Tibial nerve (tissue), 4 donors: ENCODE measurements around the gene SLC2A4RG. TPM values are rescaled to one million over a fixed set of nuclear protein-coding genes. Genes with fewer than 3 reads are reported as not detected.
A peak's percentile ranks its signal among the peaks of the same experiment; 100 is the strongest.

Experiments
- DNase-seq, 2 donors: peaks; one replicate each; pipeline ENCODE4 v3.0.0-alpha.2; 2019; ENCODE audit warnings: low spot score in 2 of 2
- H3K27ac ChIP-seq, 4 donors: fragments of 200-600 bp; sonication (generic) in 3 of 4; one replicate each; pipeline ENCODE4 v1.5.1; 2017 to 2019; ENCODE audit warnings: mild to moderate bottlenecking in 1 of 4
- H3K27me3 ChIP-seq, 2 donors: fragments of 200-600 bp; sonication (generic) in 1 of 2; one replicate each; pipeline versions ENCODE4 v1.5.1 to v1.6.0; 2017 to 2019
- H3K36me3 ChIP-seq, 3 donors: fragments of 200-600 bp; sonication (generic); one replicate each; pipeline ENCODE4 v1.5.1; 2018 to 2019
- H3K4me1 ChIP-seq, 4 donors: fragments of 200-600 bp; sonication (generic) in 3 of 4; one replicate each; pipeline ENCODE4 v1.5.1; 2017 to 2019
- H3K4me3 ChIP-seq, 4 donors: fragments of 200-600 bp; sonication (generic) in 3 of 4; one replicate each; pipeline ENCODE4 v1.5.1; 2017 to 2019; ENCODE audit warnings: mild to moderate bottlenecking in 1 of 4, moderate library complexity in 1 of 4
- H3K9me3 ChIP-seq, 4 donors: fragments of 200-600 bp; sonication (generic) in 3 of 4; one replicate each; pipeline ENCODE4 v1.5.1; 2017 to 2019
- CTCF ChIP-seq, 5 experiments: fragments of 200-600 bp in 3 of 5; fragments of 450-650 bp in 2 of 5; sonication (generic) in 3 of 5; IDR thresholded peaks; one replicate each; pipeline ENCODE4 v1.5.1; 2016 to 2019; ENCODE audit warnings: antibody characterized with exemption in 5 of 5, mild to moderate bottlenecking in 3 of 5, moderate library complexity in 2 of 5
- EP300 ChIP-seq, 2 donors: sonication (generic); formaldehyde crosslinking; IDR thresholded peaks; one replicate each; pipeline ENCODE4 v1.6.1; 2017; ENCODE audit warnings: antibody characterized with exemption in 2 of 2, mild to moderate bottlenecking in 1 of 2
- POLR2A ChIP-seq, 2 donors: fragments of 450-650 bp; IDR thresholded peaks; one replicate each; pipeline ENCODE4 v1.6.1; 2017; ENCODE audit warnings: antibody characterized with exemption in 2 of 2, mild to moderate bottlenecking in 2 of 2, moderate library complexity in 2 of 2
- WGBS, 2 donors: methylation state at CpG; one replicate each; pipeline ENCODE4 v1.1.5; 2018; 5-methylcytosine and 5-hydroxymethylcytosine counted together
- total RNA-seq, 4 donors: library from RNA; depleted of rRNA; stranded (reverse); fragments of >200 nt; gene quantifications; one replicate each; pipeline ENCODE4 v1.1.0, GENCODE V29; 2016

Gene SLC2A4RG
- total RNA-seq, 4 donors from 2014 or later = 71.5 to 126 (median 72.5) TPM

- H3K4me1 ChIP-seq = peaks cover 0 to 38% (median 27%) of the 10 kb centered on the region in 4 donors
These were observed 36.1 kb upstream of the SLC2A4RG start for GRCh38 chr20:63703471-63703975.

DNA sequence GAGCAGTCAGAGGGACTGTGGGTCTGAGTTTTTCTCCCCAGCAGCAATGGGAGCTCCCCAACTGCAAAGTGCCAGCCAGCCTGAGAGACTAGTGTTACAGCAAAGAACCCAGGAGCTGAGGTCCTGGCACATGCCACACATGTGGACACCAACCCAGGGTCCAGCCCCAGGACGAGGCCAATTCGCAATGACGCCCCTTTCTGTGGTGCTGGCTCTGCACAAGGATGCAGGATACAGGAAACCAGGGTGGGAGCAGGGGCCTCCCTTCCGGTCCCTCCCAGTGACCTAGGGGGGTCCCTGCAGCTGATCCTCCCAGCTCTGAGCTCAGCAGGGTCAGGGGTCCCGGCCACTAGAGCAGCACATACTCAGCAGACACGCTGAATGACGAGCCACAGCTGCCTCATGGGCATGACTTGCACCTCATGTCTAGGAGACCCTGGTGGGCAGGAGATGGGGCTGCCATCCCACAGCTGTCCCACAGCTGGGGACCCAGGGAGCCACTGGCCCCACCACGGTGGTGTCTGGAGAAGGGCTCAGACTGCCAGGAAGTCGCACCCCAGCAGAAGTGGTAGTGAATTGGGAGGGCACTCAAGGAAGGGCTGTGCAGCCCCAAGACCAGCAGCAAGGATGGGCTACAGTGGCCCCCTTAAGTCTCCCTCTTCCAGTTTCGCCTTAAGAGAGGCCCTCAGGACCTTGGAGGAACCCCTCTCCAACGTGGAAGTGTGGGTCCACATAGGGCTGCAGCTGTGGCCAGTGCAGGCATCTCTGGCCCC lies 35.4 kb upstream of the SLC2A4RG start:
- WGBS, 2 donors = 76 to 83% methylated on average over 9 to 11 of the region's 11 CpGs
- DNase-seq = no peak
- Histone ChIP-seq H3K9me3 (no peaks in the 10 kb centered on the region), H3K4me3 (no peak overlapping the region), H3K4me1 (peaks cover 0 to 38% (median 27%) of the 10 kb centered on the region in 4 donors), H3K36me3 (peaks cover 0 to 67% (median 0%) of the 10 kb centered on the region in 3 donors), H3K27ac (no peak overlapping the region), H3K27me3 (no peaks in the 10 kb centered on the region)
- no peak for TF ChIP-seq POLR2A (IDR thresholded peaks at IDR 0.05)
- TF ChIP-seq CTCF (IDR thresholded peaks at IDR 0.05) = no peak
- TF ChIP-seq EP300 (IDR thresholded peaks at IDR 0.05) = no peak

More at GRCh38 chr20:63703471-63703975, 36.1 kb upstream of the SLC2A4RG start:
- peaks cover 0 to 61% (median 0%) of the 10 kb centered on the region in 3 donors for H3K36me3 ChIP-seq
- H3K27me3 ChIP-seq = no peaks in the 10 kb centered on the region
- H3K9me3 ChIP-seq = no peaks in the 10 kb centered on the region
- H3K27ac ChIP-seq = no peak overlapping the region
- no peak overlapping the region for H3K4me3 ChIP-seq
- WGBS, 2 donors = 83 to 88% methylated on average over 11 to 14 of the region's 15 CpGs
- no peak for DNase-seq
- TF ChIP-seq POLR2A (IDR thresholded peaks at IDR 0.05) (no peak), CTCF (IDR thresholded peaks at IDR 0.05) (no peak), EP300 (IDR thresholded peaks at IDR 0.05) (no peak)

DNA sequence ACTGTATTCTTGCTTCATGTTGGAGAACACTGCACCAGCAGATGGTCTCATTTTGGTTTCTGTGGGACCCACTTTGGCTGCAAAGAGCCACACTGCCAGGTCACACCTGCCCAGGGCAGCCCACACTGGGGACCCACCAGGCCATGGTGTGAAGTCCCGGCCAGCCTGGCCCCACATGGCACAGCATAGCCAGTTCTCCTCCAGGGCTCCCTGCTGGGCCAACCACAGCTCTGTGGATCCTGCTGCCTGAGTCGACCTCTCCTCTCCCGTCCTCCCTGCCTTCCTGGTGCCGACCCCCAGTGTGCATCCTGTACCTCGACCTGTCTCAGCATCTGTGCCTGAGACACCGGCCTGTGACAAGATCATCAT lies 34.8 kb upstream of the SLC2A4RG start:
- Histone ChIP-seq H3K27me3 (no peaks in the 10 kb centered on the region), H3K9me3 (no peaks in the 10 kb centered on the region), H3K4me1 (peaks cover 0 to 38% (median 27%) of the 10 kb centered on the region in 4 donors), H3K27ac (no peak overlapping the region), H3K36me3 (peaks cover 0 to 72% (median 0%) of the 10 kb centered on the region in 3 donors), H3K4me3 (no peak overlapping the region)
- TF ChIP-seq CTCF (IDR thresholded peaks at IDR 0.05) = no peak
- no peak for TF ChIP-seq POLR2A (IDR thresholded peaks at IDR 0.05)
- no peak for TF ChIP-seq EP300 (IDR thresholded peaks at IDR 0.05)
- no peak for DNase-seq
- 73 to 90% methylated on average over 5 to 6 of the region's 6 CpGs for WGBS, 2 donors

DNA sequence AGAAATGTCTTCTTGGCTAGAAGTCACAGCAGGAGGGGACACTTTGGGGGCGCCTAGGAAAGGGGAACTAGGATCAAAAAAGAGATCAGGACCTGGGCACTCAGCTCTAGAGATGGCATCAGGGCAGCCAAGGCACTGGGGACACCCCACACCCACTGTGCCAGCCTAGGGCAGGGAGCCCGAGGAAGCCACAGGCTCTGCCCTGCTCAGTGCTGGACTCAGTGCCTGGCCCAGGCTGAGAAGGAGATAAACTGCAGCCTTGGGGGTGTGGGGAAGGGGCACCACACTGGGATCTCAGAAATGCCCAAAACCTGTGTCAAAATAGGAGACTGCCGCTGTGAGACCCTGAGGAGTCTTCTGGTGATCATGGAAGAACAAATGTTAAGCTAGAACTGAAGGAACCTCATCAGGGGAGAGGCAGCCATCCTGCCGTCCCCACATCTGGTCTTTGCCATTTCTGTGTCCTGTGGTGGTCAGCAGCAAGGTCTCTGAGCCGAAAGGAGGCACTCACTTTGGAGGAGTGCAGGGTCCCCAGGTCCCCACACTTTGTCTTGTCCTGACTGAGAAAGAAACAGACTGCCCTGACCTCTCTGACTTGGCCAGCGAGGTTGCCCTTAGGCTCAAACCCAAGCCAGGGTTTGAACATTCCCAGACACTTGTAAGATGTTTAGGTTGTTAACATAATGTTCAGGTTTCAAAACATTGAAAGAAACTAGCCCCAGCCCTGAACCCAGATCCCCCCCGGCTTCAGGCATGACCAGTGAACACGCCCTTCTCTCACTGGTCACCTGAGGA lies 34.1 kb upstream of the SLC2A4RG start:
- Histone ChIP-seq H3K4me3 (no peak overlapping the region), H3K36me3 (peaks cover 0 to 78% (median 0%) of the 10 kb centered on the region in 3 donors), H3K27ac (peak overlapping the region in 1 of 4 donors; percentile 88), H3K9me3 (no peaks in the 10 kb centered on the region), H3K4me1 (peaks cover 0 to 37% (median 26%) of the 10 kb centered on the region in 4 donors), H3K27me3 (no peaks in the 10 kb centered on the region)
- 91 to 92% methylated on average over 8 of the region's 8 CpGs for WGBS, 2 donors
- TF ChIP-seq POLR2A (IDR thresholded peaks at IDR 0.05) = no peak
- TF ChIP-seq CTCF (IDR thresholded peaks at IDR 0.05) = no peak
- no peak for TF ChIP-seq EP300 (IDR thresholded peaks at IDR 0.05)
- DNase-seq = no peak
